HG03575 (cell line): Measurements from ENCODE around the gene PTPN13.

Experiments used
- ATAC-seq: cut with Tn5 transposase; IDR thresholded peaks from one replicate; pipeline ENCODE4 v1.9.1; 2021; ENCODE audit not compliant: unreplicated experiment, insufficient number of reproducible peaks, low FRiP score; ENCODE audit errors: extremely low read depth

PTPN13 gene

GRCh38 chr4:86775061-86775460 is 180.9 kb downstream of the PTPN13 start:
- ATAC-seq, result no peak

DNA sequence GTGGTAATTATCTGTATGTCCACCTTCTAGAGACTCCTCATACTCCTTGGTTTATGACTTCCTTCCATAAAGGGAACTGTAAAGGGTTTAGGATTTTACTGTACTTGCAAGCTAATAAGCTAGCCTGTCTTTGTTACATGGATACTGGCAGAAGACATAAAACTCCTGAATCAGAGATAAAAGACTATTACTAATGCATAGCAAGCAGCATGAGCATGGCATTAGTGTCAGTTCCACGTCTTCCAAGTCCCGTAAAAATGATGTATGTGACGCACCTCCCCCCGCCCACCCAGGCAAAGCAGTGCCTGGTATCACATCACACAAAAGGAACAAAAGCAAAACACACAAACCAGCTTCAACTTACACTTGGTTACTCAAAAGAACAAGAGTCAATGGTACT is 184.1 kb downstream of the PTPN13 start:
- no peak for ATAC-seq

- no peak for ATAC-seq
Measured at GRCh38 chr4:86788826-86789225, 194.7 kb downstream of the PTPN13 start.

DNA sequence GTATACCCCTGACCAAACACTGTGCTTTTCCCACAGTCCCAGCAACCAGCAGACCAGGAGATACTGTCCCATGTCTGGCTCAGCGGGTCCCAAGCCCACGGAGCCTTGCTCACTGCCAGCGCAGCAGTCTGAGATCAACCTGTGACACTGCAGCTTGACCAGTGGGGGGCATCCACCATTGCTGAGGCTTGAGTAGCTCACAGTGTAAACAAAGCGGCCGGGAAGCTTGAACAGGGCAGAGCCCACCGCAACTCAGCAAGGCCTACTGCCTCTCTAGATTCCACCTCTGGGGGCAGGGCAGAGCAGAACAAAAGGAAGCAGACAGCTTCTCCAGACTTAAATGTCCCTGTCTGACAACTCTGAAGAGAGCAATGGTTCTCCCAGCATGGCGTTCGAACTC is 197.0 kb downstream of the PTPN13 start:
- ATAC-seq, result no peak

DNA sequence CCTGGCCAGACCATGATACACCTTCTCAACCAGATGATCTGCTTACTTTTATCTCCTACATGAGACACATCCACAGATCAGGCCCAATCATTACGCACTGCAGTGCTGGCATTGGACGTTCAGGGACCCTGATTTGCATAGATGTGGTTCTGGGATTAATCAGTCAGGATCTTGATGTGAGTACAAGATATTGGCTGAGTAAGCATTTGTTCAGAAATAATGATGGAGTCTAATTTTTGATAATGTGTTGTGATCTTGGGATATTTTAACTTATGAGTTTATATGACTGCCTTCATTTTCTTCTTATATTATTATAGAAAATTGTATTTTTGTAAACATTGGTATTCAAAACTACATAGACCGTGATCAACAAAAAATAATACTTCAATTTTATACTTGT is 215.7 kb downstream of the PTPN13 start:
- no peak for ATAC-seq

DNA sequence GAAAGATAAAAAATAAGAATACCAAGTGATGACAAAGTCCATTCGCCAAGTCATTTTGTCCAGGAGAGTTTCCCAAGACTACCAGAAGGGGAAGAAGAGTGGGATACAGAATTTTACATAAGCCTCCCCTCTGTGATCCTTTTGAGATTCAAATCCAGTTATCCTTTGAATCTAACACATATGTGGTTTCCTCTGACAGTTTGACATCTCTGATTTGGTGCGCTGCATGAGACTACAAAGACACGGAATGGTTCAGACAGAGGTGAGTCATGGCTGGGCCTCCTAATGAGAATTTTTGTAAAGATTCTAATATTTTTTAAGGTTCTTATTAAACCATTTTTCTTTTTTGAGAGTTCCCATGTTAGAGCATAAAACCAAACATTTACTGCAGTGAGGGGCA is 216.7 kb downstream of the PTPN13 start:
- ATAC-seq, result no peak

DNA sequence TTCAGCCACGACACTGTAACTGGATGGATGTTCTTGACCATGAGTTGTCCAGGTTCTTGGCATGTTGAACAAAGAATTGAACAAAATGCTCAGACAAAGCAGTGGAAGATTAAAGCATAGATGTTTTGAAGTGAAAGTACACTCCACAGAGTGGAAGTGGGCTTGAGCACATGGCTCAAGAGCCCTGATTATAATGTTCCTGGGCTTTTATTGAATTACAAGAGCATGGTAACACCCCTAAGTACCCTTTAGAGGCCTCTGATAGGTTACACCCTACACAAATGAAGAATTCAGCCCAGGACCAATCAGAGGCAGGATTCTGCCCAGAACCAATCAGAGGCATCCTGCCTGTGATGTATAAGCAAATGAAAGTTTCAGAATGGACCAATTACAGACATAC is 221.5 kb downstream of the PTPN13 start:
- no peak for ATAC-seq

GRCh38 chr4:86816501-86817273 is 222.6 kb downstream of the PTPN13 start:
- no peak for ATAC-seq

DNA sequence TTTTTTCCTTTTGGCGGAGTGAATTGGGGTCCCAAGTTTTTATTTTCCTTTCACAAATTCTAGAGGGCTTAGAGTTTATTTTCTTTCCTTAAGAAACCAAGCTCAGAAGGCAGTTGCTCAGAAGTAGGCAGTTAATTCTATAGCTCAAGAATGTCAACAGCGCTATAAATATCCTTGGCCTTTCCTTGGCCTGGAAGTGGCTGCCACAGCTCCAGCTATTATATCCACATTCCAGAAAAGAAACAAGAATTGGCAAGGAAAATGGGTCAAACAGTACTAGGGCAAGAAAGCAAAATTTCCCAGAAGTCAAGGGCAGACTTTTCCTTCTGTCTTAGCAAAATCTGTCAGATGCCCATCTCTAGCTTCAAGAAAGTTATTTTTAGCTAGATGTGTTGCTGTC is 224.1 kb downstream of the PTPN13 start:
- ATAC-seq, result no peak

DNA sequence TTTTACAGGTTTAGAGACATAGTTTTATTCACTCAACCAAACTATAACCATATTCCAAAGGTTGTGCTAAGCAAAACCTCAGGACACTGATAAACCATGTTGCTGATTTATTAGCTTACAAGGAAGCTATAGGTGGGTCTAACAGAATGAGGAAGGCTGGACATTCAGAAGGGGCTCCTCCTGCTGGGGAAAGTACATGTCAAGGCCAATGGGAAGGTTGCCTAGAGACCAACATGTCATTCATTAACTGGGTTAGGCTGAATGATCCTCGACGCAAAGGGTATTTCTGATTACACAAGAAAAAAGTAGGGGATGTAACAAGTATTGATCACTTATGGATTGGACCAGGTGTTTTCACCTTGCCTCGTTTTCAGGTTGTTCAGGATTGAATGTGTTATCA is 224.7 kb downstream of the PTPN13 start:
- no peak for ATAC-seq

DNA sequence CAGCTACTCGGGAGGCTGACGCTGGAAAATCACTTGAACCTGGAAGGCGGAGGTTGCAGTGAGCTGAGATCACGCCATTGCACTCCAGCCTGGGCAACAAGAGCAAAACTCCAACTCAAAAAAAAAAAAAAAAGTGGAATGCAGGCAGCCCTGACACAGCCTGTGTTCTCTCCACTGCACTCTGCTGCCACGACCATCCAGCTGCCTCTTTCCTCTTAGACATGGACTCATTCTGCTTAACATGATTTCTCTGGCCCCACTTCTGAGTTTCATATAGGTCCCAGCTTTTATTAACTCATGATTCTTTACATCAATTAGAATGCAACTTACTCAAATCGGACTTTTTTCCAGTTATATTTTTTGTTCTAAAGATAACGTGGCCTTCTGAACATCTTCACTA is 225.4 kb downstream of the PTPN13 start:
- no peak for ATAC-seq

DNA sequence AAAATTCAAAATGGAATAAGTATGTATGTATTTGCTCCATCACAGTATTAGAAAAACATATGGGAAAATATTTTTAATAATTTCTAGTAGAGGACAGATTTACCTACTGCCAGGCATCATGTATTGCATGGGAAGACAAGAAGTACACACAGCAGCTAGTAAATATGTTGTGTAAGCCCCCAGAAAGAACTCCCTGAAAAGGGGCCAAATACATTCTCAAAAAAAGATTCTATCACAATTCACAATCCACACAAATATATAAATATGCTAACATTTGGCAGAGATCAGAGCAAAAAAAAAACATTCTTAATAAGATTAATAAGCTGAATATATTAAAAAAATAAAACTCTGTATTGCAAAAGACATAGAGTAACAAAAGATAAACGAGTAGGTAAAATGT is 227.0 kb downstream of the PTPN13 start:
- ATAC-seq, result no peak

- no peak for ATAC-seq
Measured at GRCh38 chr4:86822136-86822535, 228.0 kb downstream of the PTPN13 start.

DNA sequence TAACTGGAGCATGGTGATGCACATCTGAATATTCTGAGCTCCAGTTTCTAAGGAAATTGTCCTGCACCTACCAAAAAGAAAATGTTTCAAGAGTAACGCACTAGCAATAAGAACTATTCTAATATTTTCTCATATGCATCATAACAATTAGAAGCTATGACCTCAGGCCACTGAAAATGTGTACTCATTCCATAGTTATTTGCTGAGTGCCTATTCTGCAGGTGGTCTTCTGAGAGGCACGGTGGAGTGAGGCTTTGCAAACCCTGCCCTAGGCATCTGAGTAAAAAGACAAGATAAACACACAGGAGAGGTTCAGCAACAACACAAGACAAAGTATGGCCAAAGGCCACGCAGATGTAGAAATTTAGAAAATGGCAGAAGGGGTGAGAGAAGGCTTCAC is 231.4 kb downstream of the PTPN13 start:
- ATAC-seq, result no peak

- ATAC-seq, result no peak
Measured at GRCh38 chr4:86831262-86832130, 237.4 kb downstream of the PTPN13 start.

DNA sequence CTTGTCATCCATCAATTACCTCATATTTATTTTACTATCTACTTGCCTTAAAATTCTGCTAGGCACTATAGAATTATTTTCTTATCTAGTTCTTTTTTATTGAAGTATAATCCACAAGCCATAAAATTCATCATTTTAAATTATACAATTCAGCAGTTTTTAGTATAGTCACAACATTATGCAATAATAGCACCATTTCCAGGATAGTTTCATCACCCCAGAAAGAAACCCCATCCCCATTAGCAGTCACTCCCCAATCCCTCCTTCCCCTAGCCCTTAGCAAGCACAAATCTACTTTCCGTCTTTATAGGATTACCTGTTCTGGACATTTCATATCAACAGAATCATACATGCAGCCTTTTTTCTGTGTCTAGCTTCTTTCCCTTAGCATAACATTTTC is 239.5 kb downstream of the PTPN13 start:
- no peak for ATAC-seq

DNA sequence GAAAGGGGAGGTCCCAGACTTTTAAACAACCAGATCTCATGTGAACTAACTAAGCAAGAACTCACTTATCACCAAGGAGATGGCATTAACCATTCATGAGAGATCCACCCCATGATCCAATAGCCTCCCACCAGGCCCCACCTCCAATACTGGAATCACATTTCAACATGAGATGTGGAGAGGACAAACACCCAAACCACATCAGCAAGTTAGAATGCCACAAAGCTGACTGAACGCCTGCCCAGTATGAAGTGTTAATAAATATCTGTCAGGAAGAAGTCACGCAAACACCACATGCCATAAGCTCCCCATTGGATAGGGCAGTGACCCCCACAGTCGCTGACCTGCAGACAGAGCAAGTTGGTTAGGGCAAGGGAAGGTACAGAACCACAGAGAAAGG is 240.8 kb downstream of the PTPN13 start:
- no peak for ATAC-seq

- no peak for ATAC-seq
Measured at GRCh38 chr4:86835677-86836076, 241.6 kb downstream of the PTPN13 start.

DNA sequence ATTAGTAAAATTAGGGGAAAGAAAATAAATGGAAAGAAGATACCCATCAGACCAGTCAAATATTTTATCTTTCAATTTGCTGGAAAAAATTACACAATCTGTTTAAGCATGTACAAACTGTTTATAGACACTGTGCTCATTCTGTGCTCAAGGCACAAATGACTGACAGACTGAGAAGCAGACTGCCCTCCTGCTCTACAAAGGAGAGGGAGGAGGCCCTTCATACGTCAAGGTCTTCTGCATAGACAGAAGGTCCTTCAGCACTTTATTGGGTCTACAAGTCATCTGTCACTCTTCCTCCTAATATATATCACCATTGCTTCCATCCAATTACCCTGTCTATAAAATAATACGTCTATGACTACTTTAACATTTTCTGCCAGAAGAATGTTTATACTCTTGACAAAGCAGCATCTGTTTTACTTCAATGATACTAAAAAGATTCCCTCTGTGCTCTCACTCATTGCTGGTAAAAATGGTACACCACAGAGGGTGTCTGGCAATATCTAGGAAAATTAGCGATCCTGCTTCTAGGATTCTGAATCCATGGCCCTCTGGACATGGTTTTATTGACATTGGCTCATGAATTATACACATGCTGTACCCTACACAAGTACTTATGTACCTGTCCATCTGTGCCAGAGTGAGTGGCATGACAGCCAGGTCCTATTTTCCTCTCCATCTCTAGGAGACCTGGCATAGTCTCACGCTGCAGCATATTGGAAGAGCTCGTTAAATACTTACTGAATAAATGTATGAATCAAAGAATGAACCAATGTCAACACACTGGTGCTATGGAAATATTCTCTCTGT is 243.8 kb downstream of the PTPN13 start:
- ATAC-seq, result no peak

GRCh38 chr4:86840858-86841257 is 246.7 kb downstream of the PTPN13 start:
- no peak for ATAC-seq
